Measurements from ENCODE around the gene GOLGA6L9.
"Not testable (repeated sequence)": the region's sequence is repeated elsewhere in the genome, so short reads cannot be mapped to it uniquely, and the experiment has no call there.

GRCh38 chr15:82390152-82390551, 39.5 kb upstream of the GOLGA6L9 start:
- not testable (repeated sequence) for TF ChIP-seq CTCF (conservative IDR thresholded peaks at IDR 0.05 in 1 of 2, IDR thresholded peaks at IDR 0.05 in 1 of 2; ENCODE audit: extremely low read depth in 1 of 2, insufficient read depth in 1 of 2, low read depth in 1 of 2, low read length in 2 of 2); EZH2 (IDR thresholded peaks at IDR 0.05; ENCODE audit: borderline replicate concordance, low read length)

Data from mammary epithelial cell (primary cell).